Measurements from ENCODE around the gene MTRF1. TPM values are rescaled to one million over a fixed set of nuclear protein-coding genes. Genes with fewer than 3 reads are reported as not detected.

MTRF1 gene
- total and polyA plus RNA-seq, 2 of the 8 experiments (the other 6 are each of a cell fraction or from before 2014, with no cell fraction given), result 8.0 to 19.2 TPM

DNA sequence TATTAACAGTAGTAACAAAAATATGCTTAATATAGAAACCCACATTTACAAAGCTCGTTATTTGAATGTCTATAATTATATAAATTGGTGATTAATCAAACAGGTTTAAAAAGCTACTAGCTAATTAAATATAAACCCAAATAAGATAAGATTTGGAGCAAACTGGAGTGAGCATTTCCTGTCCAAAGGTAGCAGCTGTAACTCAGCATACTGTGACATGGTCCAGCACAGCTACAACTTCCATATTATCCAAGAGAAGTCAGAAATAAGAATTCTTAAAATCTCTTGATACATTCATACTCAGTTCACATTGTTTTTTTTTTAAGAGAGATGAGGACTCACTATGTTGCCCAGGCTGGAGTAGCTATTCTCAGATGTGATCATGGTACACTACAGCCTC, 8.5 kb downstream of the MTRF1 start (continued):
- TF ChIP-seq EGR1 (IDR thresholded peaks at IDR 0.05; ENCODE audit: borderline replicate concordance, low read depth, low read length), result no peak
- TF ChIP-seq EZH2 (IDR thresholded peaks at IDR 0.05; ENCODE audit: low read depth, low read length, severe bottlenecking), result no peak
- no peak for TF ChIP-seq ZNF274 (IDR thresholded peaks at IDR 0.05; ENCODE audit: borderline replicate concordance, extremely low read depth, low read length)
- TF ChIP-seq YY1 (IDR thresholded peaks at IDR 0.05; ENCODE audit: low read depth, low read length), result no peak
- TF ChIP-seq ASH2L (IDR thresholded peaks at IDR 0.05; ENCODE audit: low read length), result no peak
- no peak for TF ChIP-seq CBX5 (IDR thresholded peaks at IDR 0.05; ENCODE audit: low read depth, low read length)

All from H1 (cell line).